PFSK-1 (cell line): ENCODE results near the gene AGR2.

Experiments used
- POLR2AphosphoS5 ChIP-seq: IDR thresholded peaks from 2 replicates; pipeline ENCODE4 v1.6.1; 2012; ENCODE audit warnings: low read depth, mild to moderate bottlenecking, control low read depth, low read length, moderate library complexity
- REST ChIP-seq, 2 experiments: IDR thresholded peaks; 2 replicates each; pipeline versions ENCODE4 v1.6.1 to v1.8.0; 2011 to 2012; ENCODE audit warnings: low read depth in 2 of 2, low read length in 2 of 2, control low read depth in 1 of 2, inconsistent platforms in 1 of 2, mild to moderate bottlenecking in 1 of 2, moderate library complexity in 1 of 2; ENCODE audit not compliant: insufficient read depth in 1 of 2
- SIN3A ChIP-seq: IDR thresholded peaks from 2 replicates; pipeline ENCODE4 v1.6.1; 2012; ENCODE audit warnings: mild to moderate bottlenecking, low read length, moderate library complexity, borderline replicate concordance; ENCODE audit not compliant: insufficient read depth
- TAF1 ChIP-seq: IDR thresholded peaks from 2 replicates; pipeline ENCODE4 v1.6.1; 2012; ENCODE audit warnings: low read length, control low read depth, borderline replicate concordance; ENCODE audit not compliant: insufficient read depth

- no peak for TF ChIP-seq POLR2AphosphoS5
- TF ChIP-seq REST (IDR thresholded peaks at IDR 0.05; ENCODE audit: insufficient read depth in 1 of 2, low read depth in 2 of 2, low read length in 2 of 2) = no peak
- TF ChIP-seq SIN3A = no peak
- no peak for TF ChIP-seq TAF1
These were observed 17.7 kb downstream of the AGR2 start for GRCh38 chr7:16787127-16787526.
